ENCODE measurements around the gene PEMT.

DNA sequence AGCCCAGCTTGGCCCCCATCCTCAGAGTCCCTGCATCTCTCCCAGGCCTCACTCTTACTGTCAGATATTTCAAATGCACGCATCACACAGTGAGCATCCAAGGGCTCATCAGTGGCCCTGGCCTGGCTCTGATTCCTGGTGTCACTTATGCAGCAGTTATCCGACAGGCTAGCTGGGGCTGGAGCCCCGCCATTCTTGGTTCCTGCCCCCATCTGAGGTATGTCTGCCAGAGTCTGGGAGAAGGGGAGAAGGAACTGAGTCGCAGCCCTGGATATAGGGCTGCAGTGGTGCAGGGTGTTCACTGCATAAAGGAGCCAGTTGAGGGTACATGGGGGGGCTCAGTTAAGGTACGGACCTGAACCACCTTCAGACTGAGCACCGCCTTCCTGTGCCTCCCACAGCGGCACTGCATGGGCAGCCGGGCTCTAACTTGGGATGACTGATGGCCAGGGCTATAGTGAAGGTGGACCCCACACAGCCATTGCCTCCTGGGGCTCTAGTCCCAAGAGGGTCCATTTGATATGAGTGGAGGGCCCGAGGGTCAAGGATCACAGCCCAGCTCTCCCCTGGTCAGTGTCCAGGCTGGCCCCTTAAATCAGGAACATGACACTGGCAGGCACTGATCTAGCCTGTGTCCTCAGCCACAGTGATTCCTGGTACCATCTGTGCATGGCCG lies 93.5 kb downstream of the PEMT start:
- no peak for TF ChIP-seq CTCF (IDR thresholded peaks at IDR 0.05)
- no peak for TF ChIP-seq POLR2A (IDR thresholded peaks at IDR 0.05)

Data from adrenal gland (tissue), 5 donors.